Lower leg skin (tissue), 4 donors: ENCODE measurements around the gene PAWR. TPM values are rescaled to one million over a fixed set of nuclear protein-coding genes. Genes with fewer than 3 reads are reported as not detected.
A peak's percentile ranks its signal among the peaks of the same experiment; 100 is the strongest.

ENCODE experiments used
- DNase-seq, 2 donors: peaks; one replicate each; pipeline ENCODE4 v3.0.0-alpha.2; 2019; ENCODE audit warnings: low spot score in 2 of 2
- H3K4me3 ChIP-seq: fragments of 200-600 bp; sonication (generic); 2 replicates; pipeline ENCODE4 v1.5.1; 2017; ENCODE audit warnings: mild to moderate bottlenecking, low read depth; ENCODE audit not compliant: poor library complexity, severe bottlenecking
- CTCF ChIP-seq, 3 donors: fragments of 450-650 bp; IDR thresholded peaks; one replicate each; pipeline ENCODE4 v1.5.1; 2016; ENCODE audit warnings: antibody characterized with exemption in 3 of 3, mild to moderate bottlenecking in 3 of 3, moderate library complexity in 2 of 3
- POLR2A ChIP-seq, 2 donors: fragments of 450-650 bp; IDR thresholded peaks; one replicate each; pipeline ENCODE4 v1.6.1; 2016 to 2017; ENCODE audit warnings: antibody characterized with exemption in 2 of 2, mild to moderate bottlenecking in 1 of 2, moderate library complexity in 1 of 2
- WGBS, 2 donors: methylation state at CpG; one replicate each; pipeline ENCODE4 v1.1.5; 2018; 5-methylcytosine and 5-hydroxymethylcytosine counted together
- intact Hi-C: fragments of 100-400 bp; cut with DNase I; formaldehyde crosslinking; loops from one replicate; pipeline ENCODE4 v1.15.0; 2023; ENCODE audit warnings: low total_unique reads
- total RNA-seq, 4 donors: library from RNA; depleted of rRNA; stranded (reverse); fragments of >200 nt; gene quantifications; one replicate each; pipeline ENCODE4 v1.1.0, GENCODE V29; 2016

Gene PAWR
- total RNA-seq, 4 donors from 2014 or later, result 53.6 to 115 (median 65.6) TPM

DNA sequence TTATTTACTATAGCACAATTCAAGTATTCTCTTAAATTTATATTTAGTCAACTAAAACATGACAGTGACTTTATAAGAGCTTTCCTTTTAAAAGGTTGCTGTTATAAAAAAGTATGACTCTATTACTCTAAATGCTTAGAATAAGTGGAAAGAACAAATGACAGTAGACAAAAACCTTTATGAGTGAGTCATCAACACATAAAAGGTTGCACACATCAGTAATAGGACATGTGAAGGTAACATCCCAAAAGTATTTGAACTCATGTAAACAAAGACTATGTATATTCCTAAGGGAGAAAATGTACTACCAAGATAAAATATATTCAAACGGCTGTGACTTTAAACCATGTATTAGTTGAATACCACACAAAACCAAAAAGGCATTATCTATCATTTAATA is 98.8 kb downstream of the PAWR start:
- H3K4me3 ChIP-seq, result no peak overlapping the region
- no peak for DNase-seq
- TF ChIP-seq POLR2A (IDR thresholded peaks at IDR 0.05), result no peak
- TF ChIP-seq CTCF (IDR thresholded peaks at IDR 0.05), result no peak
- intact Hi-C loops, result no loop called here
- 74 to 87% methylated on average over 1 of the region's 1 CpG for WGBS, 2 donors

DNA sequence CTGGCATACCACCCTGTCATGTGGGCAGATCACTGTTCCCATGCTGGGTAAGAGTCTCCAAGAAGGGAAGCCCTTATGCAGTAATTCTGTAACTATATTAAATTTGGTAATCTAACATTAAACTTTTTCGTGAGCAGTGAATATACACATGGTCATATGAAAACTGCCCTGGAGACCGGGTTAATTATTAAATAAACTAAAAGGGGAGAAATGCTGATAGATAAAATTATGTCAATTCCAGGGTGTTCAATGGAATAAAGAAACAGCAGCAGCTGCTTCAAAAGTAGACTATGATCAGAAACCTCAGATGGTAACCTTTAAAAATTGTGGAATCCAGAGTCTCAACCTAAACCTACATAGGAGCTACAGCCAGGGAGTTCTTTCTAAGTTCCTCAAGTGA is 100.0 kb downstream of the PAWR start:
- no peak for DNase-seq
- no peak overlapping the region for H3K4me3 ChIP-seq
- TF ChIP-seq CTCF (IDR thresholded peaks at IDR 0.05), result no peak
- no peak for TF ChIP-seq POLR2A (IDR thresholded peaks at IDR 0.05)
- 98 to 100% methylated on average over 2 of the region's 2 CpGs for WGBS, 2 donors
- intact Hi-C loops, result no loop called here

DNA sequence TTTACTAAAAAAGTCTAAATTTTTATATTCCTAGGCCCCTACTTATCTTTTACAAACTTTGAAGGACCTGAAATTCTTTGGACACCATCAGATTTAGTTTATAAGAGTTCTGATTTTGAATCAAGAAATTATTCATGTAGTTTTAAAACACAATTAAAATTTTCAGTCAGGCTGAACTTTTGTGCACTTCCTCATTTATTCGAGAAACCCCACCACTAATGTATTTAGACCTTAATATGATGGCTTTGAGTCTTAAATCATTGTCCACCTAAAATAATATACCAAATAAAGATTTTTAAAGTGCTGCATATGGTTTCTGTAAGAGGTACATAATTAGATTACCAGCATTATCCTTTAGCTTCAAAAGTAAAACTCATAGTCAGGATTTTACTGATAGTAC is 103.4 kb downstream of the PAWR start:
- no peak for DNase-seq
- TF ChIP-seq CTCF (IDR thresholded peaks at IDR 0.05) (no peak), POLR2A (IDR thresholded peaks at IDR 0.05) (no peak)
- intact Hi-C loops, result no loop called here
- WGBS, 2 donors, result 71 to 95% methylated on average over 1 of the region's 1 CpG
- no peak overlapping the region for H3K4me3 ChIP-seq

DNA sequence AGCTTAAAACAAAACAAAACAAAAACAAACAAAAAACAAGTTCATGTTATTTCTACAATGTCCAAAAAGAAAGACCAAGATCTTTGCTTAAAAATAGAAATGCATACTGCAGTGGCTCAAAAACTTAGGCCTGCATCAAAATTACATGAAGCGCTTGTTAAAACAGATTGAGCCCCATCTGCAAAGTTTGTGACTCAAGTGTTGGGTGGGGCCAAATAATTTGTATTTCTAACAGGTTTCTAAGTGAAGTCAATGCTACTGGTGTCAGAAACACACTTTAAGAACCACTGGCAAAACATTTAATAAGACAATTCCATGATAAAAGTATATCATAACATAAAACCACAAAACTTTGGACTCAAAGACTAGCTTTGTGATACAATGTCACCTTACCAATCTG is 105.6 kb downstream of the PAWR start:
- TF ChIP-seq CTCF (IDR thresholded peaks at IDR 0.05), result no peak
- TF ChIP-seq POLR2A (IDR thresholded peaks at IDR 0.05), result no peak
- no peak overlapping the region for H3K4me3 ChIP-seq
- intact Hi-C loops, result no loop called here
- 86 to 100% methylated on average over 1 of the region's 1 CpG for WGBS, 2 donors
- DNase-seq, result no peak

GRCh38 chr12:79573820-79574219 is 116.9 kb downstream of the PAWR start:
- intact Hi-C loops, result no loop called here
- DNase-seq, result no peak
- no peak overlapping the region for H3K4me3 ChIP-seq
- TF ChIP-seq CTCF (IDR thresholded peaks at IDR 0.05), result no peak
- no peak for TF ChIP-seq POLR2A (IDR thresholded peaks at IDR 0.05)
- WGBS, 2 donors, result 91 to 93% methylated on average over 7 to 13 of the region's 22 CpGs

DNA sequence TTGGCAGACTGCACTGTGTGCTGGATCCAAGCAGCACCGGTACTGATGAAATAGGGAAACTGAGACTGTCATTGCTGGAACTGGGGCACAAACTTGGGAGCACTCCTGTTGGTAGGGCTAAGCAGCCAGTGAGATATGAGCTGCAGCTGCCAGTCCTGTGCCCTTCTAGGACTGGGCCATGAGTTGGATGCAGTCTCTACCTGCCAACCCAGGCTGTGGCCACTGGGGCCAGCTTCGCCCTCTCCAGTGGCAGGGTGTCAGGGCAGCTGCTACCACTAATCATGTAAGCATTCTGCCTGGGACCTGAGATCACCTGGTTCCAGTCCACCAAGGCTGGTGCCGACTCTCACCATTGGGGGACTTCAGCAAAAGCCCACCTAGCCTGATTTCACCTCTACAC is 121.1 kb downstream of the PAWR start:
- WGBS, 2 donors, result 92 to 93% methylated on average over 2 to 3 of the region's 3 CpGs
- no peak overlapping the region for H3K4me3 ChIP-seq
- no peak for TF ChIP-seq POLR2A (IDR thresholded peaks at IDR 0.05)
- TF ChIP-seq CTCF (IDR thresholded peaks at IDR 0.05), result no peak
- DNase-seq, result peak in 1 of 2 donors; percentile 66
- intact Hi-C loops, result no loop called here
